ENCODE data around the gene LTN1. TPM values are rescaled to one million over a fixed set of nuclear protein-coding genes. Genes with fewer than 3 reads are reported as not detected.

Gene LTN1
- total and polyA plus RNA-seq, 2 of the 13 experiments (the other 11 are each of a cell fraction or from before 2014, with no cell fraction given) = 6.7 to 24.6 TPM

DNA sequence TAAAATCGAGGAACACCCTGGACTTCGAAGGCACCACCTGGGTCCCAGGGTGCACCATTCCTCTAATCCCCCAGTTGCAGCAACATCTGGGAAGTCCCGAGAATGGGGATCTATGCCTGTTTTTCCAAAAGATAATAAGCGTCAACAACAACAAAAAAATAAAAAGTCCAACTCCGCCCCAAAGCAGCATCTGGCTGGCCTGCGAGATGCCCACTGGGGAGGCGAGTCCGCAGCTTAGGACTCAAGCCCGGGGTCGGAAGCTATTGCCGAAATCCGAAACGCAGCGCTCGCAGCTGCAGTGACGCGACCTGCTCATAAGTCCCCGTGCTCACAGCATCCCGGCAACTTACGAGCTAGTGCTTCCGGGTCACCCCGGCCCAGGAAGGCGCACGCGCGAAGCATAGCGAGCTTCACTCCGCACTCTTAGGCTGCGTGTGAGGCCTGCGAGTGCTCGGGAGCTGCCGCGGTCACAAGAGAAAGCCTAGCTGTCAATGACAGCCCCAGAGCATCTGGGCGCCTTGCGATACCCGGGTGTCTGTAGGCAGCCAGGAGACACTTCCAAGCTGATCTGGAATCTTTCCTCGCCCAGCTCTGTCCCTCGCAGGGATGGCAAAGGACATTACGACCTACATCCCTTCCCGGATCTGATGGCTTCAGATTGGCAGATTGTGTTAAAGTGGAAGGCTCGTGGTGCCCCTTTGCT, 9.9 kb upstream of the LTN1 start (continued):
- TF ChIP-seq ZNF430 (CRISPR knock-in tag; IDR thresholded peaks at IDR 0.05) (0 out of 2 replicates have a peak, but pooled peaks have one; percentile 66), REPIN1 (CRISPR knock-in tag; IDR thresholded peaks at IDR 0.05; ENCODE audit: borderline replicate concordance, low read depth) (peak; percentile 83), NAIF1 (CRISPR knock-in tag; IDR thresholded peaks at IDR 0.05; ENCODE audit: borderline replicate concordance) (peak; percentile 33; the same call in 1 of the 2 replicates), HDAC6 (IDR thresholded peaks at IDR 0.05; ENCODE audit: low read depth, low read length) (no peak), LCORL (IDR thresholded peaks at IDR 0.05) (no peak), LCORL (CRISPR knock-in tag; IDR thresholded peaks at IDR 0.05) (peak; percentile 77), SOX6 (IDR thresholded peaks at IDR 0.05) (no peak), SOX6 (CRISPR knock-in tag; IDR thresholded peaks at IDR 0.05) (peak; percentile 35; the same call in 1 of the 2 replicates), RXRA (CRISPR knock-in tag; IDR thresholded peaks at IDR 0.05) (peak; percentile 82), SIX4 (CRISPR knock-in tag; IDR thresholded peaks at IDR 0.05) (peak; percentile 88; the same call in 1 of the 2 replicates), ZNF292 (CRISPR knock-in tag; IDR thresholded peaks at IDR 0.05; ENCODE audit: borderline replicate concordance, low read depth) (peak; percentile 84), ZSCAN21 (CRISPR knock-in tag; IDR thresholded peaks at IDR 0.05; ENCODE audit: borderline replicate concordance) (peak; percentile 80; the same call in 1 of the 2 replicates), ZMAT3 (CRISPR knock-in tag; conservative IDR thresholded peaks at IDR 0.05) (peak; percentile 53; the same call in 1 of the 2 replicates), GTF2F1 (IDR thresholded peaks at IDR 0.05; ENCODE audit: low read length) (peak; percentile 45; the same call in 1 of the 2 replicates), ZNF510 (CRISPR knock-in tag; IDR thresholded peaks at IDR 0.05; ENCODE audit: low read depth) (peak; percentile 82; the same call in 1 of the 2 replicates), MEIS1 (CRISPR knock-in tag; IDR thresholded peaks at IDR 0.05; ENCODE audit: borderline replicate concordance) (no peak; the same call in 1 of the 2 replicates), ZSCAN31 (CRISPR knock-in tag; IDR thresholded peaks at IDR 0.05; ENCODE audit: low read depth) (peak; percentile 86), ZNF136 (CRISPR knock-in tag; IDR thresholded peaks at IDR 0.05; ENCODE audit: low read depth) (peak; percentile 90; the same call in 1 of the 2 replicates), ZNF367 (CRISPR knock-in tag; IDR thresholded peaks at IDR 0.05; ENCODE audit: borderline replicate concordance) (no peak)
- TF ChIP-seq, protein P1, sequence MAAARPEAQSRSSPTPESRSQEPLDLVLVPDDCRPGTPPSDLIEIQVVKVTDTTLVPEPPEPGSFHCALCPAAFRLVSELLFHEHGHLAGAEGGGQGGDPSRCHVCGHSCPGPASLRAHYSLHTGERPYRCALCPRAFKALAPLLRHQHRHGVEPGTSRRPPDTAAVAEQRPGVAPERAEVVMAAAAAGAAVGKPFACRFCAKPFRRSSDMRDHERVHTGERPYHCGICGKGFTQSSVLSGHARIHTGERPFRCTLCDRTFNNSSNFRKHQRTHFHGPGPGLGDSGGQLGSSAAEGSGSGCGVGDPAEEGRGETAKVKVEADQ (CRISPR knock-in tag; IDR thresholded peaks at IDR 0.05; ENCODE audit: borderline replicate concordance) = peak; percentile 86; the same call in 1 of the 2 replicates
- TF ChIP-seq, protein P2, sequence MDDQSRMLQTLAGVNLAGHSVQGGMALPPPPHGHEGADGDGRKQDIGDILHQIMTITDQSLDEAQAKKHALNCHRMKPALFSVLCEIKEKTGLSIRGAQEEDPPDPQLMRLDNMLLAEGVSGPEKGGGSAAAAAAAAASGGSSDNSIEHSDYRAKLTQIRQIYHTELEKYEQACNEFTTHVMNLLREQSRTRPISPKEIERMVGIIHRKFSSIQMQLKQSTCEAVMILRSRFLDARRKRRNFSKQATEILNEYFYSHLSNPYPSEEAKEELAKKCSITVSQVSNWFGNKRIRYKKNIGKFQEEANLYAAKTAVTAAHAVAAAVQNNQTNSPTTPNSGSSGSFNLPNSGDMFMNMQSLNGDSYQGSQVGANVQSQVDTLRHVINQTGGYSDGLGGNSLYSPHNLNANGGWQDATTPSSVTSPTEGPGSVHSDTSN (CRISPR knock-in tag; IDR thresholded peaks at IDR 0.05; ENCODE audit: borderline replicate concordance) = 0 out of 2 replicates have a peak, but pooled peaks have one; percentile 44
- TF ChIP-seq, protein P3, sequence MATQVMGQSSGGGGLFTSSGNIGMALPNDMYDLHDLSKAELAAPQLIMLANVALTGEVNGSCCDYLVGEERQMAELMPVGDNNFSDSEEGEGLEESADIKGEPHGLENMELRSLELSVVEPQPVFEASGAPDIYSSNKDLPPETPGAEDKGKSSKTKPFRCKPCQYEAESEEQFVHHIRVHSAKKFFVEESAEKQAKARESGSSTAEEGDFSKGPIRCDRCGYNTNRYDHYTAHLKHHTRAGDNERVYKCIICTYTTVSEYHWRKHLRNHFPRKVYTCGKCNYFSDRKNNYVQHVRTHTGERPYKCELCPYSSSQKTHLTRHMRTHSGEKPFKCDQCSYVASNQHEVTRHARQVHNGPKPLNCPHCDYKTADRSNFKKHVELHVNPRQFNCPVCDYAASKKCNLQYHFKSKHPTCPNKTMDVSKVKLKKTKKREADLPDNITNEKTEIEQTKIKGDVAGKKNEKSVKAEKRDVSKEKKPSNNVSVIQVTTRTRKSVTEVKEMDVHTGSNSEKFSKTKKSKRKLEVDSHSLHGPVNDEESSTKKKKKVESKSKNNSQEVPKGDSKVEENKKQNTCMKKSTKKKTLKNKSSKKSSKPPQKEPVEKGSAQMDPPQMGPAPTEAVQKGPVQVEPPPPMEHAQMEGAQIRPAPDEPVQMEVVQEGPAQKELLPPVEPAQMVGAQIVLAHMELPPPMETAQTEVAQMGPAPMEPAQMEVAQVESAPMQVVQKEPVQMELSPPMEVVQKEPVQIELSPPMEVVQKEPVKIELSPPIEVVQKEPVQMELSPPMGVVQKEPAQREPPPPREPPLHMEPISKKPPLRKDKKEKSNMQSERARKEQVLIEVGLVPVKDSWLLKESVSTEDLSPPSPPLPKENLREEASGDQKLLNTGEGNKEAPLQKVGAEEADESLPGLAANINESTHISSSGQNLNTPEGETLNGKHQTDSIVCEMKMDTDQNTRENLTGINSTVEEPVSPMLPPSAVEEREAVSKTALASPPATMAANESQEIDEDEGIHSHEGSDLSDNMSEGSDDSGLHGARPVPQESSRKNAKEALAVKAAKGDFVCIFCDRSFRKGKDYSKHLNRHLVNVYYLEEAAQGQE (IDR thresholded peaks at IDR 0.05; ENCODE audit: borderline replicate concordance in 1 of 2, low read depth in 1 of 2, low read length in 2 of 2) = peak in 1 of 2 experiments; percentile 43; a peak in 2 of 4 replicates
- TF ChIP-seq, protein P4, sequence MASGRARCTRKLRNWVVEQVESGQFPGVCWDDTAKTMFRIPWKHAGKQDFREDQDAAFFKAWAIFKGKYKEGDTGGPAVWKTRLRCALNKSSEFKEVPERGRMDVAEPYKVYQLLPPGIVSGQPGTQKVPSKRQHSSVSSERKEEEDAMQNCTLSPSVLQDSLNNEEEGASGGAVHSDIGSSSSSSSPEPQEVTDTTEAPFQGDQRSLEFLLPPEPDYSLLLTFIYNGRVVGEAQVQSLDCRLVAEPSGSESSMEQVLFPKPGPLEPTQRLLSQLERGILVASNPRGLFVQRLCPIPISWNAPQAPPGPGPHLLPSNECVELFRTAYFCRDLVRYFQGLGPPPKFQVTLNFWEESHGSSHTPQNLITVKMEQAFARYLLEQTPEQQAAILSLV (CRISPR knock-in tag; IDR thresholded peaks at IDR 0.05; ENCODE audit: borderline replicate concordance) = peak; percentile 69; the same call in 1 of the 2 replicates

Data from HepG2 (cell line).